HepG2 (cell line): ENCODE results near the gene CTU1. TPM values are rescaled to one million over a fixed set of nuclear protein-coding genes. Genes with fewer than 3 reads are reported as not detected.

Source experiments
- ATAC-seq: fragments of 200-7000 bp; cut with Tn5 transposase; 3 replicates; pipeline ENCODE4 v1.9.1; 2020; ENCODE audit warnings: mild to moderate bottlenecking, moderate library complexity
- BruUV-seq: library from RNA; stranded (reverse); fragments of 400-500 nt; replicated peaks from 2 replicates; lab custom pipeline; 2021; lab: Mats Ljungman, UMichigan
- CTCF ChIA-PET: fragments of 300-600 bp; formaldehyde crosslinking; extraction: SDS; loops from one replicate; lab custom pipeline; 2021; ENCODE audit warnings: low total read pairs, inconsistent platforms, low intra/inter-chr PET ratio; lab: Yijun Ruan, JAX
- POLR2A ChIA-PET: fragments of 350-600 bp; sonication (Branson Sonifier 250); formaldehyde crosslinking; loops from one replicate; lab custom pipeline; 2020; ENCODE audit warnings: antibody characterized with exemption, inconsistent platforms; lab: Yijun Ruan, JAX
- DNase-seq: peaks from one replicate; pipeline ENCODE4 v3.0.0-alpha.2; 2015; ENCODE audit warnings: low spot score
- FAIRE-seq: peaks from 3 replicates; lab custom pipeline; 2011; peaks lifted over from hg19 to GRCh38; lab: Jason Lieb, UNC
- H2AFZ ChIP-seq: one replicate; pipeline ENCODE4 v1.6.1; 2011; ENCODE audit warnings: low read length, inconsistent platforms
- H3K27ac ChIP-seq: fragments of 300-600 bp; 3 replicates; pipeline ENCODE4 v1.8.0; 2011; ENCODE audit warnings: mixed run types, mild to moderate bottlenecking, mixed read lengths, low read length, inconsistent platforms; ENCODE audit not compliant: insufficient read depth; ENCODE audit errors: extremely low read length
- H3K27me3 ChIP-seq, 2 experiments: fragments of 200-600 bp in 1 of 2; 2 replicates in 1 of 2; 3 replicates in 1 of 2; pipeline versions ENCODE4 v1.6.0 to v1.8.0; 2011; ENCODE audit warnings: low read length in 2 of 2, mild to moderate bottlenecking in 2 of 2, moderate library complexity in 2 of 2, inconsistent platforms in 1 of 2; ENCODE audit not compliant: insufficient read depth in 2 of 2, control insufficient read depth in 1 of 2
- H3K36me3 ChIP-seq, 2 experiments: fragments of 200-600 bp in 1 of 2; replicated peaks in 1 of 2; 2 replicates in 1 of 2; 3 replicates in 1 of 2; pipeline versions ENCODE4 v1.5.1 to v1.8.0; 2011; ENCODE audit warnings: low read length in 2 of 2, inconsistent platforms in 1 of 2; ENCODE audit not compliant: insufficient read depth in 2 of 2, control insufficient read depth in 1 of 2
- H3K4me1 ChIP-seq: 2 replicates; pipeline ENCODE4 v1.5.1; 2012; ENCODE audit warnings: low read length, inconsistent platforms; ENCODE audit not compliant: insufficient read depth
- H3K4me2 ChIP-seq: 2 replicates; pipeline ENCODE4 v1.6.0; 2011; ENCODE audit warnings: low read depth, low read length, inconsistent platforms
- H3K4me3 ChIP-seq, 3 experiments: fragments of 200-600 bp in 1 of 3; sonication (generic), shearing (Covaris generic) in 1 of 3; replicated peaks in 1 of 3; 2 replicates each; pipeline ENCODE4 v1.5.1; 2011 to 2016; ENCODE audit warnings: low read length in 3 of 3, inconsistent platforms in 2 of 3, low read depth in 2 of 3, mild to moderate bottlenecking in 2 of 3, control low read depth in 1 of 3, mixed read lengths in 1 of 3; ENCODE audit not compliant: insufficient read depth in 1 of 3
- H3K79me2 ChIP-seq: one replicate; pipeline ENCODE4 v1.6.1; 2011; ENCODE audit warnings: low read length, inconsistent platforms; ENCODE audit not compliant: insufficient read depth
- H3K9ac ChIP-seq: 2 replicates; pipeline ENCODE4 v1.6.0; 2011; ENCODE audit warnings: mild to moderate bottlenecking, low read depth, low read length, inconsistent platforms; ENCODE audit not compliant: insufficient read depth
- H3K9me3 ChIP-seq: 2 replicates; pipeline ENCODE4 v1.5.1; 2012; ENCODE audit warnings: mild to moderate bottlenecking, low read length
- H4K20me1 ChIP-seq: 2 replicates; pipeline ENCODE4 v1.6.0; 2011; ENCODE audit warnings: inconsistent platforms, mild to moderate bottlenecking, low read length, moderate library complexity; ENCODE audit not compliant: insufficient read depth
- EP300 ChIP-seq, 3 experiments: sonication (generic) in 1 of 3; formaldehyde crosslinking in 1 of 3; IDR thresholded peaks; 2 replicates each; pipeline versions ENCODE4 v1.5.1 to v1.6.1; 2011 to 2020; ENCODE audit warnings: low read depth in 2 of 3, low read length in 2 of 3, borderline replicate concordance in 1 of 3, improper control_type of control experiment in 1 of 3, mild to moderate bottlenecking in 1 of 3, missing genetic modification reagents in 1 of 3, moderate library complexity in 1 of 3
- HES4 ChIP-seq: sonication (generic); formaldehyde crosslinking; IDR thresholded peaks from 2 replicates; pipeline ENCODE4 v1.9.0; 2021; ENCODE audit warnings: mild to moderate bottlenecking, missing genetic modification reagents, borderline replicate concordance
- NCOA2 ChIP-seq: sonication (generic); formaldehyde crosslinking; IDR thresholded peaks from 2 replicates; pipeline ENCODE4 v1.8.0; 2022; ENCODE audit warnings: inconsistent platforms
- PLSCR1 ChIP-seq: sonication (generic); formaldehyde crosslinking; IDR thresholded peaks from 2 replicates; pipeline ENCODE4 v1.5.0; 2020; ENCODE audit warnings: missing genetic modification reagents, mild to moderate bottlenecking, borderline replicate concordance
- RBM22 ChIP-seq: fragments of 200-400 bp; formaldehyde crosslinking; optimal IDR thresholded peaks from 2 replicates; pipeline ENCODE3; 2017; ENCODE audit warnings: mild to moderate bottlenecking, low read length, moderate library complexity
- REST ChIP-seq, 2 experiments: IDR thresholded peaks; 2 replicates each; pipeline ENCODE4 v1.6.1; 2011 to 2012; ENCODE audit warnings: low read length in 2 of 2, borderline replicate concordance in 1 of 2, low read depth in 1 of 2, mild to moderate bottlenecking in 1 of 2, moderate library complexity in 1 of 2
- RFX1 ChIP-seq: fragments of 450-650 bp; IDR thresholded peaks from 2 replicates; pipeline ENCODE4 v1.6.1; 2017
- SIX1 ChIP-seq: sonication (generic); formaldehyde crosslinking; IDR thresholded peaks from 2 replicates; pipeline ENCODE4 v1.4.0; 2020; ENCODE audit warnings: missing genetic modification reagents, borderline replicate concordance
- SMAD1 ChIP-seq: sonication (generic); formaldehyde crosslinking; IDR thresholded peaks from 2 replicates; pipeline ENCODE4 v1.4.0; 2020; ENCODE audit warnings: missing genetic modification reagents, low read depth, mild to moderate bottlenecking, borderline replicate concordance
- TBX2 ChIP-seq: sonication (generic); formaldehyde crosslinking; IDR thresholded peaks from 2 replicates; pipeline ENCODE4 v1.5.0; 2020; ENCODE audit warnings: missing genetic modification reagents, mild to moderate bottlenecking, borderline replicate concordance
- TCF7 ChIP-seq: sonication (generic); IDR thresholded peaks from 2 replicates; pipeline ENCODE4 v1.6.1; 2016; ENCODE audit warnings: antibody characterized with exemption, low read depth
- TEAD3 ChIP-seq: optimal IDR thresholded peaks from 2 replicates; pipeline ENCODE3; 2016; ENCODE audit warnings: borderline replicate concordance
- THAP8 ChIP-seq: sonication (generic); formaldehyde crosslinking; IDR thresholded peaks from 2 replicates; pipeline ENCODE4 v1.5.1; 2020; ENCODE audit warnings: missing genetic modification reagents, mild to moderate bottlenecking, borderline replicate concordance
- ZNF747 ChIP-seq: sonication (generic); formaldehyde crosslinking; IDR thresholded peaks from 2 replicates; pipeline ENCODE4 v1.8.1; 2023; ENCODE audit warnings: missing genetic modification reagents, mild to moderate bottlenecking, borderline replicate concordance
- WGBS: methylation state at CpG from one replicate; pipeline ENCODE4 v1.1.6; 2017; ENCODE audit warnings: low lambda C conversion rate; 5-methylcytosine and 5-hydroxymethylcytosine counted together
- in situ Hi-C: cut with HindIII; loops from 2 replicates; pipeline ENCODE4 v1.10.0; 2017; ENCODE audit warnings: low pct_unique_long_range_greater_than_20kb; ENCODE audit not compliant: extremely low pct_ligation_motif_present
- intact Hi-C: fragments of 100-400 bp; cut with micrococcal nuclease; formaldehyde crosslinking; loops from one replicate; pipeline ENCODE4 v1.10.0; 2022; ENCODE audit not compliant: unreplicated experiment
- polyA plus RNA-seq, 8 experiments: library from polyadenylated mRNA; depleted of rRNA in 3 of 8; stranded (reverse) in 7 of 8; unstranded in 1 of 8; fragments of >200 nt; fragmentation: Illumina TruSeq in 4 of 8; extraction: Trizol in 4 of 8; gene quantifications; 2 replicates each; pipeline versions ENCODE4 v1.2.1 to v1.2.3, GENCODE V29; 2011 to 2016; ENCODE audit warnings: low read depth in 4 of 8, missing spikeins in 1 of 8, mixed read lengths in 1 of 8; ENCODE audit not compliant: insufficient read depth in 1 of 8
- total RNA-seq, 5 experiments: library from RNA; depleted of rRNA; stranded (reverse); fragments of >200 nt; fragmentation: Illumina TruSeq; extraction: Trizol; gene quantifications; 2 replicates each; pipeline ENCODE4 v1.2.3, GENCODE V29; 2016; ENCODE audit warnings: low read depth in 1 of 5

The CTU1 gene
- total and polyA plus RNA-seq, 2 of the 13 experiments (the other 11 are each of a cell fraction or from before 2014, with no cell fraction given) = 1.9 to 2.9 TPM

GRCh38 chr19:51083783-51084182, 24.4 kb downstream of the CTU1 start:
- H3K4me3 ChIP-seq = no peak overlapping the region
- H3K27ac ChIP-seq = no peak overlapping the region
- BruUV-seq = no TSS peak
- TF ChIP-seq EP300 (IDR thresholded peaks at IDR 0.05; ENCODE audit: low read depth in 2 of 2, low read length in 2 of 2) (no peak), EP300 (CRISPR knock-in tag; IDR thresholded peaks at IDR 0.05; ENCODE audit: borderline replicate concordance) (no peak), RFX1 (no peak), REST (IDR thresholded peaks at IDR 0.05; ENCODE audit: borderline replicate concordance in 1 of 2, low read depth in 1 of 2, low read length in 2 of 2) (no peak), RBM22 (no peak), NCOA2 (CRISPR knock-in tag) (no peak), SMAD1 (CRISPR knock-in tag) (no peak), ZNF747 (CRISPR knock-in tag) (no peak), HES4 (CRISPR knock-in tag) (no peak), TBX2 (CRISPR knock-in tag) (no peak), THAP8 (no peak), PLSCR1 (CRISPR knock-in tag) (no peak), SIX1 (CRISPR knock-in tag) (no peak), TCF7 (no peak), TEAD3 (CRISPR knock-in tag) (no peak)
- CTCF ChIA-PET = no interaction called here
- no peak for ATAC-seq
- H3K9ac ChIP-seq = no peak overlapping the region
- no peaks in the 10 kb centered on the region for H3K9me3 ChIP-seq
- POLR2A ChIA-PET = no interaction called here
- no peak overlapping the region for H2AFZ ChIP-seq
- H4K20me1 ChIP-seq = no peaks in the 10 kb centered on the region
- FAIRE-seq = no peak
- in situ Hi-C loops (loop anchor here (25.0 kb wide), 1 partner anchor 146 kb away; no protein-coding TSS in a partner anchor), intact Hi-C loops (no loop called here)
- DNase-seq = no peak
- 10% methylated on average over 14 of the region's 14 CpGs for WGBS
- no peaks in the 10 kb centered on the region for H3K4me1 ChIP-seq
- no peak overlapping the region for H3K4me2 ChIP-seq
- peaks cover 3 to 36% of the 10 kb centered on the region in 2 experiments; a peak in 4 of 5 replicates for H3K27me3 ChIP-seq
- no peaks in the 10 kb centered on the region for H3K36me3 ChIP-seq
- H3K79me2 ChIP-seq = no peaks in the 10 kb centered on the region
